GM12872 (cell line): ENCODE measurements around the gene CDC42SE1.
A peak's percentile ranks its signal among the peaks of the same experiment; 100 is the strongest.

Experiments
- CTCF ChIP-seq: IDR thresholded peaks from 3 replicates; pipeline ENCODE4 v1.5.1; 2011; ENCODE audit warnings: low read depth, mild to moderate bottlenecking, low read length, moderate library complexity; ENCODE audit not compliant: insufficient read depth

The CDC42SE1 gene

DNA sequence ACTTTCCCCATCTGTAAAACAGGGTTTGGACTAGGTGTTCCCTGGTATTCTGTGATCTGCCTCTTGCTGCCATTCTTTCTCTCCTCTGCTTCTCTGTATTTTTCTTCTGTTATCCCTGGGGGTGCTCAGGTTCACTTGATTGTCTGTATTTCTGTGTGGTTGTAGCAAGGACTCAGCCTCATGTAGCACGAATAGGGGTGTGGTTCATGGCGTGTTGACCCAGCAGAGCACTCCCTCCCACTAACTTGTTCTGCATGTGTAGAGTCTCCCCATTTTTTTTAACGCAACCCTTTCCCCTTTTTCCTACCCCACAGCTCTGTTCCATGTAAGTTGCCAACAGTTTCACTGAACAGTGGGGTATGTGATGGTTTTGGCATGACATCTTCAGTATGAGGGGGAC lies 24.3 kb downstream of the CDC42SE1 start:
- no peak for TF ChIP-seq CTCF

GRCh38 chr1:151032164-151032563 lies 27.3 kb downstream of the CDC42SE1 start:
- no peak for TF ChIP-seq CTCF

- no peak for TF ChIP-seq CTCF
Measured at GRCh38 chr1:151026460-151026859, 33.0 kb downstream of the CDC42SE1 start.

DNA sequence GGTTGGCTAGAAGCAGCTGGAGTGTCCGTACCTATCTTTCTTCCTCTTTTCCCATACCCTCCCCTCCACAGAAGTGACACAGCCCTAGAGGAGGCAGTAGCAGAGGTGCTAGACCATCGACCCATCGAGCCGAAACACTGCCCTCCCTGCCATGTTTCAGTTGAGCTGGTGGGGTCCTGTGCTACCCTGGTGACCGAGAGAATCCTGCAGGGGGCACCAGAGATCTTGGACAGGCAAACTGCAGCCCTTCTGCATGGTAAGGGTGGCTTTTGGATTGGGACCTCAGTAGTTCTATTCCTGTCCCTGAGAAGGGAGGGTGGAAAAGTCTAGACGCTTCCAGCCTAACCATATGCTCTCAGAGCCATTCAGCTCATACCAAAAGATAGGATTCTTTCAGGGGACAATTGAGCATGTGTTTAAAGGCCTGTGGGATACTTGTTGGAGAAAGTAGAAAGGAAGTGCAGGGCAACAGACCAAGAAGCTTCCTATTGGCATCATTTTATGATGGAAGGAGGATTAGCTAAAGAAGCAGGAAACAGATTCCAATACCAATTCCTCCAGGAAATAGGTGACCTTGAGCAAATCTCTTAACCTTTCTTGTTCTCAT lies 34.8 kb downstream of the CDC42SE1 start:
- peak; percentile 85 for TF ChIP-seq CTCF

GRCh38 chr1:151013518-151013917 lies 45.9 kb downstream of the CDC42SE1 start:
- TF ChIP-seq CTCF = no peak

DNA sequence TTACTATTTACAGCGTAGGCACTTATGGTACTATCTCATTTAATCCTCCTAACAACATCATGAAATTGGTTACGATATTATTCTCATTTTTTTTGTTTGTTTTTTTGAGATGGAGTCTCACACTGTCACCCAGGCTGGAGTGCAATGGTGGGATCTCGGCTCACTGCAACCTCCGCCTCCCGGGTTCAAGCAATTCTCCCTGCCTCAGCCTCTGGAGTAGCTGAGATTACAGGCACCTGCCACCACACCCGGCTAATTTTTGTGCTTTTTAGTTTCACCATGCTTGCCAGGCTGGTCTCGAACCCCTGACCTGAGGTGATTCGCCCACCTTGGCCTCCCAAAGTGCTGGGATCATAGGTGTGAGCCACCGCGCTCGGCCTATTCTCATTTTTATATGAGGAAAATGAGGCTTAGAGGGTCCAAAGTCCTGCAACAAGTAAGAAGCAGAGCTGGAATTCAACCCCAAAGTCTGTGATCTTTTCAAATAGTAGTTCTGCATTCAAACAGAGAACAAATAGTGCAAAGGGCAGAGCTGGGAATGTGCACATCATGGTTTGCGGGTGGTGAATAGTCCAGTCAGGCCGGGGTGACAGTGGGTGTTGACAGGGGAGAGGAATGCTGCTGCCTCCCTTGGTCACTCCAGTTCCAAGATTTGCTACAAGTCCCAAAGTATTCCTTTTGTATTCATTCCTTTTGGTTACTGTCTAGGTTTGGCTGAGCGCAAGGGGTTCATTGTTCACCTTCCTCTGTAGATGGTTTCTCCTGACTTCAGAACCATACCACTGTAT lies 46.5 kb downstream of the CDC42SE1 start:
- TF ChIP-seq CTCF = no peak

- TF ChIP-seq CTCF = no peak
Measured at GRCh38 chr1:151011154-151011850, 48.1 kb downstream of the CDC42SE1 start.
